Aorta (tissue), 5 donors: ENCODE data around the gene DPEP2. TPM values are rescaled to one million over a fixed set of nuclear protein-coding genes. Genes with fewer than 3 reads are reported as not detected.
"Not testable (repeated sequence)": the region's sequence is repeated elsewhere in the genome, so short reads cannot be mapped to it uniquely, and the experiment has no call there.

Source experiments
- ATAC-seq: fragments of 200-7000 bp; cut with Tn5 transposase; one replicate; pipeline ENCODE4 v1.9.1; 2022; ENCODE audit warnings: moderate library complexity; ENCODE audit not compliant: low FRiP score
- DNase-seq, 2 donors: peaks; one replicate each; pipeline ENCODE4 v3.0.0-alpha.2; 2020
- H3K27ac ChIP-seq, 2 donors: one replicate each; pipeline ENCODE4 v1.5.1; 2013; ENCODE audit warnings: low read length in 2 of 2, mild to moderate bottlenecking in 2 of 2, moderate library complexity in 2 of 2, control low read depth in 1 of 2, inconsistent platforms in 1 of 2, low read depth in 1 of 2
- H3K27me3 ChIP-seq, 2 donors: one replicate each; pipeline ENCODE4 v1.6.1; 2013; ENCODE audit warnings: control low read depth in 1 of 2, low read length in 1 of 2, mild to moderate bottlenecking in 1 of 2, moderate library complexity in 1 of 2; ENCODE audit not compliant: insufficient read depth in 2 of 2, control insufficient read depth in 1 of 2
- H3K36me3 ChIP-seq, 2 donors: one replicate each; pipeline ENCODE4 v1.6.1; 2013; ENCODE audit warnings: control low read depth in 1 of 2, low read length in 1 of 2, mild to moderate bottlenecking in 1 of 2; ENCODE audit not compliant: insufficient read depth in 2 of 2, control insufficient read depth in 1 of 2
- H3K4me1 ChIP-seq, 2 donors: one replicate each; pipeline ENCODE4 v1.6.1; 2013; ENCODE audit warnings: low read length in 2 of 2, control low read depth in 1 of 2, mild to moderate bottlenecking in 1 of 2, moderate library complexity in 1 of 2; ENCODE audit not compliant: insufficient read depth in 2 of 2, control insufficient read depth in 1 of 2
- H3K4me3 ChIP-seq, 2 donors: one replicate each; pipeline ENCODE4 v1.5.1; 2013; ENCODE audit warnings: low read length in 2 of 2, control low read depth in 1 of 2, mild to moderate bottlenecking in 1 of 2
- H3K9me3 ChIP-seq: one replicate; pipeline ENCODE4 v1.6.1; 2013; ENCODE audit warnings: mild to moderate bottlenecking, low read length; ENCODE audit not compliant: control insufficient read depth
- WGBS, 2 donors: extraction: QIAGEN DNeasy Blood & Tissue Kit; methylation state at CpG; one replicate each; pipeline ENCODE4 v1.1.7; 2013; 5-methylcytosine and 5-hydroxymethylcytosine counted together
- intact Hi-C, 2 donors: fragments of 100-400 bp; cut with DNase I; formaldehyde crosslinking; loops; one replicate each; pipeline versions ENCODE4 v1.14.2 to v1.15.0; 2022
- long read RNA-seq, 2 donors: library from polyadenylated mRNA; unstranded; transcript quantifications; one replicate each; pipeline ENCODE4 v2.0.0, GENCODE V29; 2020 to 2021
- polyA plus RNA-seq, 2 donors: library from polyadenylated mRNA; stranded (reverse); fragments of 200-250 nt; gene quantifications; one replicate each; pipeline ENCODE4 v1.2.3, GENCODE V29; 2013
- total RNA-seq, 2 donors: library from RNA; stranded (reverse); fragmentation: NEBNext Ultra II Directional; extraction: Animal tissue kit (Norgen Biotek cat#: 25700); gene quantifications; one replicate each; pipeline ENCODE4 v1.2.1, GENCODE V29; 2021
- donor health status: healthy with polysubstance abuse.
- donor health status: Bipolar disorder and iron deficiency.
- donor health status: DM: no; HTN: no; CAD: no.
- donor health status: DM: no; HTN: no; CAD: no.
- donor health status: DM: yes; HTN: yes; CAD: no.

Gene DPEP2, protein sequence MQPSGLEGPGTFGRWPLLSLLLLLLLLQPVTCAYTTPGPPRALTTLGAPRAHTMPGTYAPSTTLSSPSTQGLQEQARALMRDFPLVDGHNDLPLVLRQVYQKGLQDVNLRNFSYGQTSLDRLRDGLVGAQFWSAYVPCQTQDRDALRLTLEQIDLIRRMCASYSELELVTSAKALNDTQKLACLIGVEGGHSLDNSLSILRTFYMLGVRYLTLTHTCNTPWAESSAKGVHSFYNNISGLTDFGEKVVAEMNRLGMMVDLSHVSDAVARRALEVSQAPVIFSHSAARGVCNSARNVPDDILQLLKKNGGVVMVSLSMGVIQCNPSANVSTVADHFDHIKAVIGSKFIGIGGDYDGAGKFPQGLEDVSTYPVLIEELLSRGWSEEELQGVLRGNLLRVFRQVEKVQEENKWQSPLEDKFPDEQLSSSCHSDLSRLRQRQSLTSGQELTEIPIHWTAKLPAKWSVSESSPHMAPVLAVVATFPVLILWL
- total RNA-seq (10 to 100 TPM in 1 of 2 donors, 1 to 10 TPM in 1; 1.7 to 10.4 TPM), polyA plus RNA-seq (1 to 10 TPM; 1.0 to 2.1 TPM)
- long read RNA-seq, donor 1, partial matches to known transcripts, result 0 of 4 reads
- long read RNA-seq, donor 1, other reads (novel, unspliced or antisense), result 4 of 4 reads
- long read RNA-seq, donor 2, partial matches to known transcripts, result 0 of 5 reads
- long read RNA-seq, donor 2, other reads (novel, unspliced or antisense), result 5 of 5 reads

DNA sequence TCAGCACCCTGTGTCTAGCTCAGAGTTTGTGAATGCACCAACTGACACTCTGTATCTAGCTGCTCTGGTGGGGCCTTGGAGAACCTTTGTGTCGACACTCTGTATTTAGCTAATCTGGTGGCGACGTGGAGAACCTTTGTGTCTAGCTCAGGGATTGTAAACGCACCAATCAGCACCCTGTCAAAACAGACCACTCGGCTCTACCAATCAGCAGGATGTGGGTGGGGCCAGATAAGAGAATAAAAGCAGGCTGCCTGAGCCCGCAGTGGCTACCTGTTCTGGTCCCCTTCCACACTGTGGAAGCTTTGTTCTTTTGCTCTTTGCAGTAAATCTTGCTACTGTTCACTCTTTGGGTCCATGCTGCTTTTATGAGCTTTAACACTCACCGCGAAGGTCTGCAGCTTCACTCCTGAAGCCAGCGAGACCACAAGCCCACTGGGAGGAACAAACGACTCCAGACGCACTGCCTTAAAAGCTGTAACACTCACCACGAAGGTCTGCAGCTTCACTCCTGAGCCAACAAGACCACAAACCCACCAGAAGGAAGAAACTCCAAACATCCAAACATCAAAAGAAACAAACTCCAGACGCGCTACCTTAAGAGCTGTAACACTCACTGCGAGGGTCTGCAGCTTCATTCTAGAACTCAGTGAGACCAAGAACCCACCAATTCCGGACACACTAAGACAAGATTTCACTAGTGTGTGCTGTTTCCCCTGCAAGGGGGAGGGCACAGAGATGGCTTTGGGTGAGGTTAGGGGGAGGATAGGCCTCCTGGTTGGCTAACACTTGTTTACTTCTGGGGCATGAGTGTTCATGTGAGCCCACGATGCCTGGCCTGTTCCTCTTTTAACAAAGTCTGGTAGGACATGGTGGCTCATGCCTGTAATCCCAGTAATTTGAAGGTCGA, at the start of gene DPEP2:
Gene DPEP2, minus strand, starts transcription at position 706 of the 910 bp plus-strand sequence. CDS start 6,272 bp downstream, outside the sequence.
- 71 to 72% methylated on average over 18 of the region's 18 CpGs for WGBS, 2 donors
- intact Hi-C loops, H3K27me3 ChIP-seq, H3K9me3 ChIP-seq, H3K36me3 ChIP-seq, H3K4me3 ChIP-seq, H3K27ac ChIP-seq, H3K4me1 ChIP-seq: not testable (repeated sequence)
- ATAC-seq (peak; percentile 70), DNase-seq (peak in 1 of 2 donors; percentile 78)

DNA sequence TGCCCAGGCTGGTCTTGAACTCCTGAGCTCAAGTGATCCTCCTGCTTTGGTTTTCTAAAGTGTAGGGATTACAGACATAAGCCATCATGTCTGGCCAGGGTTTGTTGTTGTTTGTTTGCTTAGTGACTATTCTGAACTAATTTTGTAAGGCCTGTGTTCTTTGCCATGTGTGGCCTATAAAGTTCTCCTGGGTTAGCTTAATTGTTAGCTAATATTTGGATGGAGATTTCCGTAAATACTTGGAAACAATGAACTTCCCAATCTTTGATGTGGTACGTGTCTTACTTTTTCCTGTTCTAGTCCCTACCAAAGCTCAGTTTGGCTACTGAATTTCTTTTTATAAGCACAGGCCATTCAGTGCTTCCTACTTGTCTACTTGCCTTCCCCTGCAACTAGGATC, 48.7 kb upstream of the DPEP2 start:
- DNase-seq, result no peak
- Histone ChIP-seq H3K4me1 (peaks cover 0 to 2% of the 10 kb centered on the region in 2 donors), H3K27ac (no peak overlapping the region), H3K9me3 (no peaks in the 10 kb centered on the region), H3K4me3 (no peak overlapping the region), H3K36me3 (peaks cover 4 to 6% of the 10 kb centered on the region in 2 donors), H3K27me3 (no peaks in the 10 kb centered on the region)
- ATAC-seq, result no peak
- intact Hi-C loops, result no loop called here
- 91 to 95% methylated on average over 2 of the region's 2 CpGs for WGBS, 2 donors

DNA sequence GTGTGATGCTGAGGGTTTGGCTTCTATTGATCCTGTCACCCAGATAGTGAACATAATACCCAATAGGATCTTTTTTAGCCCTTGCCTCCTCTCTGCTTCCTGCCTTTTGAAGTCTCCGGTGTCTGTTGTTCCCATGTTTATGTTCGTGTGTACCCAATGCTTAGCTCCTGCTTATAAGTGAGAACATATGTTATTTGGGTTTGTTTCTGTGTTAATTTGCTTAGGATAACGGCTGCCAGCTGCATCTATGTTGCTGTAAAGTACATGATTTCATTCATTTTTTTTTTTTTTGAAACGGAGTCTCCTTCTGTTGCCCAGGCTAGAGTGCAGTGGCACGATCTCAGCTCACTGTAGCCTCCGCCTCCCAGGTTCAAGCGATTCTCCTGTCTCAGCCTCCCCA, 46.8 kb upstream of the DPEP2 start:
- Histone ChIP-seq H3K4me1 (peaks cover 0 to 2% of the 10 kb centered on the region in 2 donors), H3K36me3 (peaks cover 4 to 6% of the 10 kb centered on the region in 2 donors), H3K27ac (no peak overlapping the region), H3K9me3 (no peaks in the 10 kb centered on the region), H3K4me3 (no peak overlapping the region), H3K27me3 (no peaks in the 10 kb centered on the region)
- DNase-seq (no peak), ATAC-seq (no peak)
- intact Hi-C loops, result no loop called here
- 85 to 86% methylated on average over 7 of the region's 7 CpGs for WGBS, 2 donors

DNA sequence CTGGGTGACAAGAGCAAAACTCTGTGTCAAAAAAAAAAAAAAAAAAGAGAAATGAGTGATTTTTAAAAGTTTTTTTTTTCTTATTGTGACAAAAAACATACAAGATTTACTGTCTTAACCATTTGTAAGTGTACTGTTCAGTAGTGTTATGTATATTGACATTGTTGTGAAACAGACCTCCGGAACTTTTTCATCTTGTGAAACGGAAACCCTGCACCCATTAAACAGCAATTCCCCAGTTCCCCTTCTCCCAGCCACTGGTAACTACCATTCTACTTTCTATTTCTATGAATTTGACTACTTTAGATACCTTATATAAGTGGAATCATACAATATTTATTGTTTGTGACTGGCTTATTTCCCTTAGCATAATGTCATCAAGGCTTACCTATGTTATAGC, 42.5 kb upstream of the DPEP2 start:
- no peak for ATAC-seq

DNA sequence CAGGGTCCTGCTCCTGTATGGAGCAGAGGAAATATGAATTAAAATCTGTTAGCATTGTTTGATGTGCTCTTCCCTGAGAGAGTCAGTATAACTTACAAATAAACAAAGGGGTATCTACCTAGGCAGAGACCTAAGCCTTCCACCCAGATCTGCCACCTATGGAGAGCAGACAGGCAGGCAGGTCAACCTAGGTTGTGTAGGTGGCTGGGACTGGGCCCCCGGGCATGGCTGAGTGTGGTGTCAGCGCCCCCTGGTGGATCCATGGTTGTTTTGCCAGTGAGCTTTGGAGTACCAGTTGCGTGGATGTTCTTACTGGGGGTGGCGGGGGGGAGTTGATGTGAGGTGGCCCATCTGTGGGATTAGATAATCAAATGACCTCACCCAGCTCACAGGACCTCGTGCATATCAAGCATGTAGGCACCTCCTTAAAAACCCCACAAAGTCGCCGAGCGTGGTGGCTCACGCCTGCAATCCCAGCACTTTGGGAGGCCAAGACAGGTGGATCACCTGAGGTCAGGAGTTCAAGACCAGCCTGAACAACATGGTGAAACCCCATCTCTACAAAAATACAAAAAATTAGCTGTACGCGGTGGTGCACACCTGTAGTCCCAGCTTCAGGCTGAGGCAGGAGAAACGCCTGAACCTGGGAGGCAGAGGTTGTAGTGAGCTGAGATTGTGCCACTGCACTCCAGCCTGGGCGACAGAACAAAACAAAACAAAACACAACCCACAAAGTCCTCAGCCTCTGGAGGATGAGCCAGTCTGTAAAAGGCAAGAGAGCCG, 41.4 kb upstream of the DPEP2 start:
- 63 to 64% methylated on average over 14 of the region's 14 CpGs for WGBS, 2 donors
- peak; percentile 85 to 95 for DNase-seq

More for the DNA sequence above, 42.5 kb upstream of the DPEP2 start:
- no peaks in the 10 kb centered on the region for H3K9me3 ChIP-seq
- DNase-seq, result no peak
- no peaks in the 10 kb centered on the region for H3K36me3 ChIP-seq
- H3K4me1 ChIP-seq, result no peaks in the 10 kb centered on the region
- intact Hi-C loops, result loop anchor here (2.0 to 5.0 kb wide), 2 partner anchors 49 to 224 kb away; no protein-coding TSS in a partner anchor
- no peak overlapping the region for H3K4me3 ChIP-seq
- H3K27me3 ChIP-seq, result no peaks in the 10 kb centered on the region
- no peak overlapping the region for H3K27ac ChIP-seq
- WGBS, 2 donors, result 92 to 93% methylated on average over 2 of the region's 2 CpGs

DNA sequence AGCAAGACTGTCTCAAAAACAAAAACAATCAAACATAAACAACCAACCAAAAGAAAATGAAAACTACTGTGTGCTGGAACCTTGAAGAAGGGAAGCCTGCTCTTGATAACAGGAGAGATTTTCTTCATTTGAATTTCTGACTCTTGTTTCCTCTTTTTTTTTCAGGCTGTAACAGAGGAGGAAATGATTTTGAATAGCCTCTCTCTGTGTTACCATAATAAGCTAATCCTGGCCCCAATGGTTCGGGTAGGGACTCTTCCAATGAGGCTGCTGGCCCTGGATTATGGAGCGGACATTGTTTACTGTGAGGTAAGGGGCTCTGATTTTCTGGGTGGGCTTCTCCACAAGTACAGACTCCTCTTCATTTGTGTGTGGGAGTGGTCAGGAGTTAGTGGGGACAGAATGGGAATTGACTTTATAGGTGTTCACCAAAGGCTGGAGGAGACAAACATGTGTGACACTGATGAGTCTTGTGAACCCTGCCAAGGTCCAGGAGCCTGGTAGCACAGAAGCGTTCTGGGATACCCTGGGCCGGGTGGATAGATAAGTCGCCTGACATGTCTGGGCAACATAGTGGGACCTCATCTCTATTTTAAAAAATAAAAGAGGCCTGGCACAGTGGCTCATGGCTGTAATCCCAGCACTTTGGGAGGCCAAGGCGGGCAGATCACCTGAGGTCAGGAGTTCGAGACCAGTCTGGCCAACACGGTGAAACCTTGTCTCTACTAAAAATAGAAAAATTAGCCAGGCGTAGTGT, 38.7 kb upstream of the DPEP2 start:
- no peaks in the 10 kb centered on the region for H3K4me1 ChIP-seq
- DNase-seq (peak in 1 of 2 donors; percentile 28), ATAC-seq (no peak)
- 90% methylated on average over 9 of the region's 9 CpGs for whole genome bisulfite sequencing, 2 donors
- intact Hi-C loops, result no loop called here
- H3K9me3 ChIP-seq, result no peaks in the 10 kb centered on the region
- no peaks in the 10 kb centered on the region for H3K27me3 ChIP-seq
- no peak overlapping the region for H3K4me3 ChIP-seq
- H3K36me3 ChIP-seq, result no peaks in the 10 kb centered on the region
- H3K27ac ChIP-seq, result no peak overlapping the region

More for the DNA sequence above, 41.4 kb upstream of the DPEP2 start:
- Histone ChIP-seq H3K9me3 (no peaks in the 10 kb centered on the region), H3K36me3 (no peaks in the 10 kb centered on the region), H3K4me1 (no peaks in the 10 kb centered on the region), H3K27me3 (no peaks in the 10 kb centered on the region), H3K4me3 (no peak overlapping the region), H3K27ac (no peak overlapping the region)
- intact Hi-C loops, result loop anchor here (2.0 to 5.0 kb wide), 2 partner anchors 48 to 223 kb away; no protein-coding TSS in a partner anchor
- ATAC-seq, result peak; percentile 93

DNA sequence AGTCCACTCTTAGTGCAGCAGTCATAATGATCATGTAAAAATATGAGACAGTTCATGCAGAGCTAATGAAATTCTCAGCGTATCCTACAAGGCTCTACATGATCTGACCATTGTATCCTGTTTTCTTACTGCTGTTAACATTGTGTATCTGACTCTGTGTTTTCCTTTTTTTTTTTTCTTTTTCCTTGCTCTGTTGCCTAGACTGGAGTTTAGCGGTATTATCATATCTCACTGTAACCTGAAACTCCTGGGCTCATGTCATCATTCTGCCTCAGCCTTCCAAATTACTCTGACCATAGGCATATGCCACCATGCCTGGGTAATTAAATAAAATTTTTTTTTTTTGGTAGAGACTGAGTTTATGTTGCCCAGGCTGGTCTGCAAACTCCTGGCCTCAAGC, 35.9 kb upstream of the DPEP2 start:
- intact Hi-C loops, result no loop called here
- 83 to 95% methylated on average over 2 of the region's 2 CpGs for WGBS, 2 donors
- H3K36me3 ChIP-seq, result no peaks in the 10 kb centered on the region

More for the DNA sequence above, 35.9 kb upstream of the DPEP2 start:
- H3K4me3 ChIP-seq, result no peak overlapping the region
- no peaks in the 10 kb centered on the region for H3K9me3 ChIP-seq
- ATAC-seq, result no peak
- H3K27me3 ChIP-seq, result no peaks in the 10 kb centered on the region
- no peaks in the 10 kb centered on the region for H3K4me1 ChIP-seq
- DNase-seq, result no peak
- H3K27ac ChIP-seq, result no peak overlapping the region
